Duodenal mucosa (tissue), 2 donors: Measurements from ENCODE around the gene CISH.

Experiments
- H3K27ac ChIP-seq: one replicate; pipeline ENCODE4 v1.7.0; 2013; ENCODE audit warnings: low read depth, low read length
- H3K27me3 ChIP-seq, 2 donors: one replicate each; pipeline ENCODE4 v1.7.0; 2013; ENCODE audit warnings: low read length in 2 of 2, control low read depth in 1 of 2; ENCODE audit not compliant: insufficient read depth in 2 of 2, control insufficient read depth in 1 of 2
- H3K36me3 ChIP-seq, 2 donors: one replicate each; pipeline ENCODE4 v1.7.0; 2013; ENCODE audit warnings: low read length in 2 of 2, control low read depth in 1 of 2; ENCODE audit not compliant: insufficient read depth in 2 of 2, control insufficient read depth in 1 of 2
- H3K4me1 ChIP-seq, 2 donors: one replicate each; pipeline ENCODE4 v1.7.0; 2013; ENCODE audit warnings: low read length in 2 of 2, control low read depth in 1 of 2; ENCODE audit not compliant: insufficient read depth in 2 of 2, control insufficient read depth in 1 of 2
- H3K4me3 ChIP-seq, 2 donors: one replicate each; pipeline ENCODE4 v1.7.0; 2013; ENCODE audit warnings: low read length in 2 of 2, low read depth in 1 of 2
- H3K9ac ChIP-seq, 2 donors: one replicate each; pipeline ENCODE4 v1.7.0; 2013; ENCODE audit warnings: low read length in 2 of 2, low read depth in 1 of 2
- H3K9me3 ChIP-seq, 2 donors: one replicate each; pipeline ENCODE4 v1.7.0; 2013; ENCODE audit warnings: low read length in 2 of 2, control low read depth in 1 of 2; ENCODE audit not compliant: control insufficient read depth in 1 of 2

CISH gene

GRCh38 chr3:50567011-50567385, 44.6 kb downstream of the CISH start:
- peak overlapping the region; percentile 90 to 98 for H3K4me3 ChIP-seq
- peak overlapping the region; percentile 16 to 42 for H3K9ac ChIP-seq
- peaks cover 21 to 29% of the 10 kb centered on the region in 2 donors for H3K4me1 ChIP-seq
- H3K9me3 ChIP-seq, result no peaks in the 10 kb centered on the region
- H3K27me3 ChIP-seq, result peaks cover 2 to 3% of the 10 kb centered on the region in 2 donors
- no peak overlapping the region for H3K27ac ChIP-seq
- H3K36me3 ChIP-seq, result no peaks in the 10 kb centered on the region

GRCh38 chr3:50564321-50564720, 47.3 kb downstream of the CISH start:
- Histone ChIP-seq H3K27me3 (peaks cover 2 to 3% of the 10 kb centered on the region in 2 donors), H3K36me3 (no peaks in the 10 kb centered on the region), H3K9ac (no peak overlapping the region), H3K27ac (no peak overlapping the region), H3K4me3 (no peak overlapping the region), H3K4me1 (peaks cover 12 to 20% of the 10 kb centered on the region in 2 donors), H3K9me3 (no peaks in the 10 kb centered on the region)

DNA sequence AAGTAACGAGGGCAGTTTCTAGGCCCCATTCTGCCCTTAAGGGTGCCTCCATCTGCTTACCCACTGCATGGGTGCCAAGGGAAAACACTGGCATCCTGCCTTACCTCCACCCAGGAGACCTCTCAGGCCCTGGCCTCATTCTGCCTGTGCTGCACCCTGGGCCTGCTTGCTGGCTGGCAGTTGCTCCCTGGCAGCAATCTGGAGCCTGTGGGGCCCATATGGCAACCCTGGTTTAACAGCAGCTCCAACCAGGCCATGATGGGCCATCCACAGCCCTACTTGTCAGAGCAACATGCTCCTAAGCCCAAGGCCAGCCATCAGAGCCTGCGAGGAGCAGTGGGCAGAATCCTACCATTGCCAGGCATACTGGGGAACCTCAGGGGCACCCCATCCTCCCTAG, 47.7 kb downstream of the CISH start:
- Histone ChIP-seq H3K9ac (no peak overlapping the region), H3K4me1 (peaks cover 12 to 20% of the 10 kb centered on the region in 2 donors), H3K9me3 (no peaks in the 10 kb centered on the region), H3K27ac (no peak overlapping the region), H3K36me3 (no peaks in the 10 kb centered on the region), H3K27me3 (peaks cover 2 to 3% of the 10 kb centered on the region in 2 donors), H3K4me3 (no peak overlapping the region)

GRCh38 chr3:50562861-50563260, 48.7 kb downstream of the CISH start:
- Histone ChIP-seq H3K4me3 (no peak overlapping the region), H3K27ac (no peak overlapping the region), H3K36me3 (no peaks in the 10 kb centered on the region), H3K9ac (no peak overlapping the region), H3K27me3 (peaks cover 2 to 3% of the 10 kb centered on the region in 2 donors), H3K4me1 (peaks cover 7 to 12% of the 10 kb centered on the region in 2 donors), H3K9me3 (no peaks in the 10 kb centered on the region)

DNA sequence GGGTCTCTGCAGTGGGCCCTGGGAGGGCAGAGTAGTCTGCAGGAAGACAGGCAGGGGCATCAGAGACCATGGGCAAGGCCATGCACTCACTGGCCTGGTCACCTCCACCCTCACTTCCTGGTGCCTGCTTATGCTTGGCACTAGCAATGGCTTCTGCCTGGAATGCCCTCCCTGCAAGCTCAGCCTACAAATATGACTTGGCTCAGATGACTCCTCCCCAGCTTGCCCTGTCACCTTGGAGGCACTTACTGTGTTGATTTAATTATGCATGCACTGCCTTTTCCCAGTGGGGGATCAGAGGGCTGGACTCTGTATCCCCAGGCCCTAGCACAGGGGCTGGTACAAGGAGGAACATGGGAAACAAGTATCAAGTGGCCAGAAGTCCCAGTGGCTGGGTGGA, 51.9 kb downstream of the CISH start:
- Histone ChIP-seq H3K27me3 (no peaks in the 10 kb centered on the region), H3K27ac (no peak overlapping the region), H3K9me3 (no peaks in the 10 kb centered on the region), H3K9ac (no peak overlapping the region), H3K4me1 (no peaks in the 10 kb centered on the region), H3K36me3 (no peaks in the 10 kb centered on the region), H3K4me3 (no peak overlapping the region)

DNA sequence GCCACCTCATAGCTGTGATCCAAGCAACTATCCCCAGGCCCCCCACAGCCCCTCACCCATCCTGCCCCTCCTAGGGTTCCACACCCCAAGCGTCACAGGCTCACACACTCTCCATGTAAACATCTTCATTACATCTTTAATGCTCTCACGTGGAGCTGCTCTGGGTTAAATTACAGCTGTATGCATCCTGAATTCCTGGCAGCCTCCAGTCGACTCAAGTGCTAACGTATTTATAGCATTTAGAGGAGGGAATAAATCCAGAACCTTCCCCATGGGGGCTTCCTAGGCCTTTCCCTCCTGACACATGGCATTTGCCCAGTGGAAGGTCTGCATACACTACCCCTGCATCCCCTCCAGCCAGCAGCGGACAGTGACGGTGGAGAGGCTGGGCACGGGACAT, 53.7 kb downstream of the CISH start:
- H3K4me1 ChIP-seq, result no peaks in the 10 kb centered on the region
- no peak overlapping the region for H3K27ac ChIP-seq
- H3K9me3 ChIP-seq, result no peaks in the 10 kb centered on the region
- H3K27me3 ChIP-seq, result no peaks in the 10 kb centered on the region
- no peak overlapping the region for H3K4me3 ChIP-seq
- H3K9ac ChIP-seq, result no peak overlapping the region
- H3K36me3 ChIP-seq, result no peaks in the 10 kb centered on the region

DNA sequence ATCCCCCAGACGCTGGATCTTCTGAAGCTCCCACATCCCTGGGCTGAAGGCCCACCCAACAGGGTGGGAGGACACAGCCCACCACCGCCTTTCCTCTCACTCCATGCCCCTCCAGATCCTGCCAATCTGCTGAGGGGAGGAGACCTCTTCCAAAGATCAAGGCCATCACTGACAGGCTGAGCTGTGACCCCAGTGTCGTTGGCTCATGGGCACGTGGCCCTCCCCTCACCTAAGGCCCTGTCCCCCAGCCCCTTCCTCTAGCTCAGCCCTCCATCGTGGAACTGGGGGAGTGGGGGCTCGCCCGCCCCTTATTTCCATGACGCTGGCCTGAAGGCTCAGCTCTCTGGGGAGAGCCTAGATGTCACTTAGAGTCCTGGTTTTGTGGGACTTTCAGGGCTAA, 54.5 kb downstream of the CISH start:
- Histone ChIP-seq H3K9me3 (no peaks in the 10 kb centered on the region), H3K4me3 (no peak overlapping the region), H3K27me3 (no peaks in the 10 kb centered on the region), H3K36me3 (no peaks in the 10 kb centered on the region), H3K4me1 (no peaks in the 10 kb centered on the region), H3K9ac (no peak overlapping the region), H3K27ac (no peak overlapping the region)
